OCI-LY7 (cell line): ENCODE results near the gene LRRC9. TPM values are rescaled to one million over a fixed set of nuclear protein-coding genes. Genes with fewer than 3 reads are reported as not detected.

Experiments
- BruUV-seq: library from RNA; stranded (reverse); fragments of 400-500 nt; replicated peaks from 2 replicates; lab custom pipeline; 2021; lab: Mats Ljungman, UMichigan
- CTCF ChIA-PET: fragments of 300-600 bp; sonication (Branson Sonifier 250); formaldehyde crosslinking; loops from one replicate; lab custom pipeline; 2022; ENCODE audit warnings: antibody characterized with exemption; ENCODE audit not compliant: unreplicated experiment; lab: Charles Lee
- POLR2A ChIA-PET: fragments of 300-600 bp; sonication (Branson Sonifier 250); formaldehyde crosslinking; loops from one replicate; lab custom pipeline; 2022; ENCODE audit warnings: antibody characterized with exemption; lab: Charles Lee
- DNase-seq: peaks from one replicate; pipeline ENCODE4 v3.0.0-alpha.2; 2015; ENCODE audit warnings: low spot score
- H2AFZ ChIP-seq: fragments of 200-600 bp; sonication (generic), shearing (Covaris generic); 2 replicates; pipeline ENCODE4 v1.6.1; 2014; ENCODE audit warnings: mild to moderate bottlenecking, antibody characterized with exemption, low read length, moderate library complexity
- H3K27ac ChIP-seq: fragments of 200-600 bp; sonication (generic); 2 replicates; pipeline ENCODE4 v1.5.1; 2014; ENCODE audit warnings: mixed run types, low read depth, mild to moderate bottlenecking, moderate library complexity, low read length, inconsistent platforms; ENCODE audit not compliant: poor library complexity, severe bottlenecking
- H3K36me3 ChIP-seq: fragments of 200-600 bp; sonication (generic); 2 replicates; pipeline ENCODE4 v1.6.1; 2014; ENCODE audit warnings: mild to moderate bottlenecking, antibody characterized with exemption, low read length, moderate library complexity, mixed read lengths; ENCODE audit not compliant: insufficient read depth
- H3K4me1 ChIP-seq: fragments of 200-600 bp; sonication (generic); 2 replicates; pipeline ENCODE4 v1.5.1; 2014; ENCODE audit warnings: mild to moderate bottlenecking, low read length; ENCODE audit not compliant: insufficient read depth, poor library complexity, severe bottlenecking
- H3K4me2 ChIP-seq: fragments of 200-600 bp; sonication (generic); 2 replicates; pipeline ENCODE4 v1.6.1; 2014; ENCODE audit warnings: mild to moderate bottlenecking, low read length
- H3K4me3 ChIP-seq: fragments of 200-600 bp; sonication (generic); 2 replicates; pipeline ENCODE4 v1.5.1; 2014; ENCODE audit warnings: mild to moderate bottlenecking, low read depth, low read length; ENCODE audit not compliant: poor library complexity, severe bottlenecking
- H3K79me2 ChIP-seq: fragments of 200-600 bp; sonication (generic); 2 replicates; pipeline ENCODE4 v1.6.1; 2016; ENCODE audit warnings: low read depth, mild to moderate bottlenecking, low read length, moderate library complexity, mixed read lengths; ENCODE audit not compliant: insufficient read depth
- H3K9me2 ChIP-seq: fragments of 200-600 bp; sonication (generic); 2 replicates; pipeline ENCODE4 v1.6.1; 2016; ENCODE audit warnings: mild to moderate bottlenecking, low read length, mixed read lengths; ENCODE audit not compliant: insufficient read depth
- H3K9me3 ChIP-seq: fragments of 200-600 bp; sonication (generic); 2 replicates; pipeline ENCODE4 v1.6.1; 2014; ENCODE audit warnings: mild to moderate bottlenecking, mixed run types, low read length, mixed read lengths
- H4K20me1 ChIP-seq: fragments of 200-600 bp; sonication (generic); 2 replicates; pipeline ENCODE4 v1.6.1; 2014; ENCODE audit warnings: mild to moderate bottlenecking, antibody characterized with exemption, low read length, moderate library complexity, mixed read lengths; ENCODE audit not compliant: insufficient read depth
- CTCF ChIP-seq: fragments of 200-600 bp; sonication (generic); conservative IDR thresholded peaks from 2 replicates; pipeline ENCODE4 v1.5.1; 2014; ENCODE audit warnings: mild to moderate bottlenecking, antibody characterized with exemption, low read length, moderate library complexity, mixed read lengths
- EZH2phosphoT487 ChIP-seq: fragments of 200-600 bp; sonication (generic); IDR thresholded peaks from 2 replicates; pipeline ENCODE4 v1.6.1; 2018; ENCODE audit warnings: low read depth, borderline replicate concordance, mild to moderate bottlenecking, mixed run types, antibody characterized with exemption, low read length, moderate library complexity, mixed read lengths
- intact Hi-C: fragments of 100-400 bp; cut with micrococcal nuclease; formaldehyde crosslinking; loops from one replicate; pipeline ENCODE4 v1.10.0; 2022; ENCODE audit not compliant: unreplicated experiment
- total RNA-seq, 2 experiments: library from RNA; depleted of rRNA in 1 of 2; stranded (reverse); fragments of >200 nt in 1 of 2; shearing (Covaris generic) in 1 of 2; gene quantifications; 2 replicates each; pipeline ENCODE4 v1.2.3, GENCODE V29; 2014 to 2022

Gene LRRC9
- total RNA-seq, 2 experiments from 2014 or later = 0.65 TPM; not detected in 1

GRCh38 chr14:60101786-60102185, 181.8 kb downstream of the LRRC9 start:
- peaks cover 7% of the 10 kb centered on the region; the same call in 1 of the 2 replicates for H3K9me3 ChIP-seq
- H3K4me1 ChIP-seq = no peaks in the 10 kb centered on the region
- ChIA-PET POLR2A (interaction anchor here (0.6 to 1.2 kb wide), 5 partner anchors 9 to 139 kb away, joined by 3 to 5 read pairs (median 4); partner anchors contain the start of gene PCNX4), CTCF (no interaction called here)
- DNase-seq = no peak
- intact Hi-C loops = loop anchor here (5.0 kb wide), 1 partner anchor 46 kb away; no protein-coding TSS in a partner anchor
- H3K79me2 ChIP-seq = peaks cover 89% of the 10 kb centered on the region
- no peaks in the 10 kb centered on the region for H4K20me1 ChIP-seq
- BruUV-seq = no TSS peak
- no peak overlapping the region for H3K4me2 ChIP-seq
- H2AFZ ChIP-seq = no peak overlapping the region
- no peaks in the 10 kb centered on the region for H3K9me2 ChIP-seq
- no peak overlapping the region for H3K4me3 ChIP-seq
- H3K36me3 ChIP-seq = peaks cover 78% of the 10 kb centered on the region
- TF ChIP-seq EZH2phosphoT487 (no peak), CTCF (no peak)
- H3K27ac ChIP-seq = no peak overlapping the region

- no peak for DNase-seq
- intact Hi-C loops = loop anchor here (5.0 kb wide), 1 partner anchor 45 kb away; no protein-coding TSS in a partner anchor
- POLR2A ChIA-PET = interaction anchor here (1.2 kb wide), 1 partner anchor 10 kb away, joined by 4 read pairs; the partner anchor contains the start of gene PCNX4
- BruUV-seq = no TSS peak
- Histone ChIP-seq H3K4me2 (no peak overlapping the region), H3K4me1 (no peaks in the 10 kb centered on the region), H3K79me2 (peaks cover 83% of the 10 kb centered on the region), H3K27ac (no peak overlapping the region), H3K9me2 (no peaks in the 10 kb centered on the region), H3K36me3 (peaks cover 73% of the 10 kb centered on the region), H3K4me3 (no peak overlapping the region), H2AFZ (no peak overlapping the region), H3K9me3 (peaks cover 7% of the 10 kb centered on the region; the same call in 1 of the 2 replicates), H4K20me1 (no peaks in the 10 kb centered on the region)
- TF ChIP-seq EZH2phosphoT487 = no peak
- no peak for TF ChIP-seq CTCF
- CTCF ChIA-PET = no interaction called here
These were observed 182.4 kb downstream of the LRRC9 start for GRCh38 chr14:60102389-60102788.

DNA sequence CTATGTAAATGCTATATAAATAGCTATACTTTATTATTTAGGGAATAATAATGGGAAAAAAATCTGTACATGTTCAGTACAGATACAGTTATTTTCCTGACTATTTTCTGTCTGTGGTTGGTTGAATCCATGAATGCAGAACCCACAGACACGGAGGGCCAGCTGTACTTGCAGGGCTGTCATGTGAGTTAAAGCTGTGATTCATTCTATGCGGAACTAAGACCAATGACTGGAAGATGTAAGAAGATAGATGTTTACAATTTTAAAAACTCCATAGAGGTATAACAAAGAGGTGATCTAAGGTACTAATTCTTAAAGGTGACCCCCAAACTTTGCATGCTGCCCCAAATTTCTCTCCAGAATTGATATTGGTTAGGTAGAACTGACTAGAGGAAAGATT, 186.4 kb downstream of the LRRC9 start:
- H2AFZ ChIP-seq = no peak overlapping the region
- no peak for TF ChIP-seq CTCF
- TF ChIP-seq EZH2phosphoT487 = no peak
- POLR2A ChIA-PET = interaction anchor here (1.0 to 1.4 kb wide), 4 partner anchors 9 to 30 kb away, joined by 3 to 4 read pairs (median 4); no protein-coding TSS in a partner anchor
- no peak overlapping the region for H3K27ac ChIP-seq
- H3K4me3 ChIP-seq = no peak overlapping the region
- no peak for DNase-seq
- no TSS peak for BruUV-seq
- H4K20me1 ChIP-seq = no peaks in the 10 kb centered on the region
- no peaks in the 10 kb centered on the region for H3K9me2 ChIP-seq
- H3K9me3 ChIP-seq = peaks cover 7% of the 10 kb centered on the region; the same call in 1 of the 2 replicates
- intact Hi-C loops = no loop called here
- CTCF ChIA-PET = no interaction called here
- no peak overlapping the region for H3K4me2 ChIP-seq
- H3K4me1 ChIP-seq = no peaks in the 10 kb centered on the region
- peaks cover 62% of the 10 kb centered on the region for H3K36me3 ChIP-seq
- peaks cover 52% of the 10 kb centered on the region; the same call in 1 of the 2 replicates for H3K79me2 ChIP-seq
